Bronchial epithelial cell (primary cell): Measurements from ENCODE around the gene CDK14. TPM values are rescaled to one million over a fixed set of nuclear protein-coding genes. Genes with fewer than 3 reads are reported as not detected.

Experiments
- DNase-seq: peaks from one replicate; pipeline ENCODE4 v3.0.0-alpha.2; 2010; ENCODE audit warnings: low read depth
- FAIRE-seq: peaks from 2 replicates; lab custom pipeline; 2011; peaks lifted over from hg19 to GRCh38; lab: Jason Lieb, UNC
- H3K27me3 ChIP-seq: 2 replicates; pipeline ENCODE4 v1.5.1; 2011; ENCODE audit warnings: low read length; ENCODE audit not compliant: control insufficient read depth, insufficient read depth
- H3K36me3 ChIP-seq: 2 replicates; pipeline ENCODE4 v1.5.1; 2011; ENCODE audit warnings: low read length; ENCODE audit not compliant: control insufficient read depth, insufficient read depth
- H3K4me3 ChIP-seq: 2 replicates; pipeline ENCODE4 v1.5.1; 2011; ENCODE audit warnings: mild to moderate bottlenecking, low read depth, low read length, control low read depth
- CTCF ChIP-seq: IDR thresholded peaks from 2 replicates; pipeline ENCODE4 v1.5.1; 2011; ENCODE audit warnings: mild to moderate bottlenecking, moderate library complexity, low read length, control low read depth, inconsistent platforms; ENCODE audit not compliant: insufficient read depth, severe bottlenecking
- total RNA-seq: library from RNA; depleted of rRNA; stranded (reverse); fragments of >200 nt; gene quantifications from 2 replicates; pipeline ENCODE4 v1.2.1, GENCODE V29; 2014

CDK14 gene
- total RNA-seq, 1 donor from 2014 or later = 8.7 TPM

GRCh38 chr7:90740386-90740785 lies 144.3 kb downstream of the CDK14 start:
- no peak for FAIRE-seq

GRCh38 chr7:90743626-90744025 lies 147.5 kb downstream of the CDK14 start:
- no peak for DNase-seq
- Histone ChIP-seq H3K27me3 (no peaks in the 10 kb centered on the region), H3K36me3 (no peaks in the 10 kb centered on the region), H3K4me3 (no peak overlapping the region)
- no peak for TF ChIP-seq CTCF
- FAIRE-seq = no peak

More at GRCh38 chr7:90740386-90740785, 144.3 kb downstream of the CDK14 start:
- no peak for TF ChIP-seq CTCF
- Histone ChIP-seq H3K4me3 (no peak overlapping the region), H3K27me3 (no peaks in the 10 kb centered on the region), H3K36me3 (no peaks in the 10 kb centered on the region)
- no peak for DNase-seq

GRCh38 chr7:90747516-90747915 lies 151.4 kb downstream of the CDK14 start:
- Histone ChIP-seq H3K27me3 (no peaks in the 10 kb centered on the region), H3K36me3 (no peaks in the 10 kb centered on the region), H3K4me3 (no peak overlapping the region)
- TF ChIP-seq CTCF = no peak
- FAIRE-seq (no peak), DNase-seq (no peak)

- no peaks in the 10 kb centered on the region for H3K27me3 ChIP-seq
- H3K36me3 ChIP-seq = no peaks in the 10 kb centered on the region
- TF ChIP-seq CTCF = no peak
- no peak overlapping the region for H3K4me3 ChIP-seq
- FAIRE-seq = no peak
- DNase-seq = peak; percentile 19
Measured at GRCh38 chr7:90749262-90749661, 153.1 kb downstream of the CDK14 start.

GRCh38 chr7:90749774-90750173 lies 153.7 kb downstream of the CDK14 start:
- Histone ChIP-seq H3K4me3 (no peak overlapping the region), H3K36me3 (no peaks in the 10 kb centered on the region), H3K27me3 (no peaks in the 10 kb centered on the region)
- FAIRE-seq = no peak
- no peak for TF ChIP-seq CTCF
- peak; percentile 37 for DNase-seq

- FAIRE-seq (no peak), DNase-seq (no peak)
- Histone ChIP-seq H3K27me3 (no peaks in the 10 kb centered on the region), H3K36me3 (no peaks in the 10 kb centered on the region), H3K4me3 (no peak overlapping the region)
- TF ChIP-seq CTCF = no peak
Measured at GRCh38 chr7:90751595-90751994, 155.5 kb downstream of the CDK14 start.
